Fibroblast of lung (primary cell): ENCODE results near the gene ZNF692. TPM values are rescaled to one million over a fixed set of nuclear protein-coding genes. Genes with fewer than 3 reads are reported as not detected.

Source experiments
- DNase-seq, 2 donors: peaks; one replicate each; pipeline versions ENCODE4 v3.0.0 to v3.0.0-alpha.2; 2010; ENCODE audit warnings: low read depth in 2 of 2
- H2AFZ ChIP-seq: 2 replicates; pipeline ENCODE4 v1.5.1; 2012; ENCODE audit warnings: low read length, control low read depth, inconsistent platforms
- H3K27ac ChIP-seq: 2 replicates; pipeline ENCODE4 v1.5.1; 2011; ENCODE audit warnings: low read length, control low read depth; ENCODE audit not compliant: insufficient read depth
- H3K27me3 ChIP-seq: 2 replicates; pipeline ENCODE4 v1.5.1; 2011; ENCODE audit warnings: mild to moderate bottlenecking, low read length; ENCODE audit not compliant: control insufficient read depth, insufficient read depth
- H3K36me3 ChIP-seq: 2 replicates; pipeline ENCODE4 v1.5.1; 2011; ENCODE audit warnings: low read length; ENCODE audit not compliant: control insufficient read depth, insufficient read depth
- H3K4me1 ChIP-seq: 2 replicates; pipeline ENCODE4 v1.5.1; 2011; ENCODE audit warnings: low read length; ENCODE audit not compliant: control insufficient read depth, insufficient read depth; ENCODE audit errors: extremely low read depth
- H3K4me2 ChIP-seq: 2 replicates; pipeline ENCODE4 v1.5.1; 2011; ENCODE audit warnings: low read length, control low read depth; ENCODE audit not compliant: insufficient read depth; ENCODE audit errors: extremely low read depth
- H3K4me3 ChIP-seq, 4 experiments: fragments of 200-600 bp in 1 of 4; sonication (generic) in 1 of 4; replicated peaks in 1 of 4; 2 replicates each; pipeline ENCODE4 v1.5.1; 2011 to 2016; ENCODE audit warnings: low read length in 4 of 4, low read depth in 3 of 4, mild to moderate bottlenecking in 3 of 4, control low read depth in 2 of 4, inconsistent platforms in 1 of 4, mixed read lengths in 1 of 4; ENCODE audit not compliant: insufficient read depth in 1 of 4; ENCODE audit errors: control extremely low read depth in 1 of 4
- H3K79me2 ChIP-seq: 2 replicates; pipeline ENCODE4 v1.5.1; 2012; ENCODE audit warnings: mild to moderate bottlenecking, low read length, inconsistent platforms; ENCODE audit not compliant: control insufficient read depth, insufficient read depth
- H3K9ac ChIP-seq: 2 replicates; pipeline ENCODE4 v1.5.1; 2011; ENCODE audit warnings: mild to moderate bottlenecking, low read length, control low read depth; ENCODE audit not compliant: insufficient read depth
- H3K9me3 ChIP-seq: 2 replicates; pipeline ENCODE4 v1.5.1; 2012; ENCODE audit warnings: low read depth, low read length; ENCODE audit not compliant: control insufficient read depth, insufficient read depth
- H4K20me1 ChIP-seq: 2 replicates; pipeline ENCODE4 v1.5.1; 2011; ENCODE audit warnings: low read length; ENCODE audit not compliant: control insufficient read depth, insufficient read depth; ENCODE audit errors: extremely low read depth
- EZH2 ChIP-seq: IDR thresholded peaks from 2 replicates; pipeline ENCODE4 v1.5.1; 2012; ENCODE audit warnings: low read length, control low read depth, mild to moderate bottlenecking; ENCODE audit errors: missing control alignments
- polyA plus RNA-seq, 2 donors: library from polyadenylated mRNA; depleted of rRNA in 1 of 2; stranded (reverse) in 1 of 2; unstranded in 1 of 2; fragments of >200 nt; gene quantifications; 2 replicates each; pipeline ENCODE4 v1.2.1, GENCODE V29; 2011 to 2012; ENCODE audit warnings: missing spikeins in 1 of 2
- total RNA-seq: library from RNA; depleted of rRNA; stranded (reverse); fragments of >200 nt; gene quantifications from 2 replicates; pipeline ENCODE4 v1.2.1, GENCODE V29; 2014
- TF ChIP-seq, protein P1 (sequence below), 2 donors: IDR thresholded peaks in 1 of 2; conservative IDR thresholded peaks in 1 of 2; 1 replicate in 1 of 2; 2 replicates in 1 of 2; pipeline ENCODE4 v1.5.1; 2011 to 2012; ENCODE audit warnings: low read length in 2 of 2, control low read depth in 1 of 2, inconsistent platforms in 1 of 2, low read depth in 1 of 2, mild to moderate bottlenecking in 1 of 2

Gene ZNF692
- total and polyA plus RNA-seq, 2 donors (not counting 1 experiment from before 2014, with no cell fraction given), result 7.6 to 16.2 TPM

DNA sequence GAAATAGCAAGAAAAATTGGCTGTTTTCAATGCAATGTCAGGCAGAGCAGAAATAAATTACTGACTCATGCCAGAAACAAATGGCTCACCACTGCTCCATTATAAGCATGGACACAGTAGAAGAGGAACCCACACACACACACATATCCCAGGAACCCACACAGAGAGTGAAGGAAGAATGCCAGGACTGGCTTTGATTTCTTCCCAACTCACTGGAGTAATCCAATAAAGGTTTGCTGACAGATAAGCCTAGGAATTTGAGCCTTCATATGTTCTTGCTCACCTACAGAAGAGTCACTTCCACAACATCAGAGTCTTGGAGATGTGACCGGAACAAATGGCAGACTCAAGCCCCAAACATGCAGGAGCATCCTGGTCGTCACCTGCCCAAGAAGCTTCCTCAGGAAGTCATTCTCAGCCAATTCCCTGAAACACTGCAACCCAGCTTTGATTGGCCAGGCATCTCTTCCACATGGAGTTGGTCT lies 35.3 kb downstream of the ZNF692 start:
- Histone ChIP-seq H4K20me1 (peaks cover 2% of the 10 kb centered on the region), H2AFZ (no peak overlapping the region), H3K4me1 (peaks cover 44% of the 10 kb centered on the region), H3K27ac (peak overlapping the region; percentile 98), H3K9ac (no peak overlapping the region), H3K4me3 (peak overlapping the region; percentile 14 to 91 (median 32)), H3K36me3 (peaks cover 4% of the 10 kb centered on the region), H3K9me3 (no peaks in the 10 kb centered on the region), H3K4me2 (peak overlapping the region; percentile 92), H3K27me3 (no peaks in the 10 kb centered on the region), H3K79me2 (peaks cover 62% of the 10 kb centered on the region)
- DNase-seq, result peak in 1 of 2 donors; percentile 96
- TF ChIP-seq EZH2, result no peak
- TF ChIP-seq, protein P1, sequence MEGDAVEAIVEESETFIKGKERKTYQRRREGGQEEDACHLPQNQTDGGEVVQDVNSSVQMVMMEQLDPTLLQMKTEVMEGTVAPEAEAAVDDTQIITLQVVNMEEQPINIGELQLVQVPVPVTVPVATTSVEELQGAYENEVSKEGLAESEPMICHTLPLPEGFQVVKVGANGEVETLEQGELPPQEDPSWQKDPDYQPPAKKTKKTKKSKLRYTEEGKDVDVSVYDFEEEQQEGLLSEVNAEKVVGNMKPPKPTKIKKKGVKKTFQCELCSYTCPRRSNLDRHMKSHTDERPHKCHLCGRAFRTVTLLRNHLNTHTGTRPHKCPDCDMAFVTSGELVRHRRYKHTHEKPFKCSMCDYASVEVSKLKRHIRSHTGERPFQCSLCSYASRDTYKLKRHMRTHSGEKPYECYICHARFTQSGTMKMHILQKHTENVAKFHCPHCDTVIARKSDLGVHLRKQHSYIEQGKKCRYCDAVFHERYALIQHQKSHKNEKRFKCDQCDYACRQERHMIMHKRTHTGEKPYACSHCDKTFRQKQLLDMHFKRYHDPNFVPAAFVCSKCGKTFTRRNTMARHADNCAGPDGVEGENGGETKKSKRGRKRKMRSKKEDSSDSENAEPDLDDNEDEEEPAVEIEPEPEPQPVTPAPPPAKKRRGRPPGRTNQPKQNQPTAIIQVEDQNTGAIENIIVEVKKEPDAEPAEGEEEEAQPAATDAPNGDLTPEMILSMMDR (conservative IDR thresholded peaks at IDR 0.05 in 1 of 2, IDR thresholded peaks at IDR 0.05 in 1 of 2; ENCODE audit: low read depth in 1 of 2, low read length in 2 of 2), result no peak

- H3K9me3 ChIP-seq, result no peaks in the 10 kb centered on the region
- H3K27ac ChIP-seq, result peak overlapping the region; percentile 98
- H4K20me1 ChIP-seq, result peaks cover 2% of the 10 kb centered on the region
- H3K79me2 ChIP-seq, result peaks cover 71% of the 10 kb centered on the region
- TF ChIP-seq, protein P1 (conservative IDR thresholded peaks at IDR 0.05 in 1 of 2, IDR thresholded peaks at IDR 0.05 in 1 of 2; ENCODE audit: low read depth in 1 of 2, low read length in 2 of 2), result no peak
- no peak for TF ChIP-seq EZH2
- DNase-seq, result peak in 1 of 2 donors; percentile 40
- peak overlapping the region in 3 of 4 experiments; percentile 24 to 91 (median 40) for H3K4me3 ChIP-seq
- H2AFZ ChIP-seq, result no peak overlapping the region
- H3K36me3 ChIP-seq, result peaks cover 5% of the 10 kb centered on the region
- H3K4me2 ChIP-seq, result peak overlapping the region; percentile 92
- H3K9ac ChIP-seq, result no peak overlapping the region
- peaks cover 44% of the 10 kb centered on the region for H3K4me1 ChIP-seq
- H3K27me3 ChIP-seq, result no peaks in the 10 kb centered on the region
Measured at GRCh38 chr1:248822148-248823032, 36.5 kb downstream of the ZNF692 start.

DNA sequence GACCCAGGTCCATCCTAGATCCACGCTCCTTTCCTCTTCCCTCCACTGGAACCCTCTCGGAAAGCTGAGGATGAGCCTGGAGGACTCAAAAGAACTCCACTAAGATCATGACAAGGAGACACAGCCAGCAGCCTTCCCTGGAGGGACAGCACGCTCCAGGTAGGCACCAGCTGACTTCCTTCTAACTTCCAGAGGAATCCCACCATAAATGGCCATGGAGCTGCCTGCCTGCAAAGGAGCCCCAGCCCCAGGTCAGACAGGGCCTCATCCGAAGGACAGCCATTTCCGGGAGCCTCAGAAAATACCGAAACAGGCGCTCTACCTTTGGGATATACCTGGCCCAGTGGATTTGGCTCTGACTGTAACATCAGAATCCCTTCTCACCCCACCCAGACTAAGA lies 37.2 kb downstream of the ZNF692 start:
- H3K4me3 ChIP-seq, result peak overlapping the region in 1 of 4 experiments; percentile 29
- peaks cover 78% of the 10 kb centered on the region for H3K79me2 ChIP-seq
- no peak for TF ChIP-seq EZH2
- TF ChIP-seq, protein P1 (conservative IDR thresholded peaks at IDR 0.05 in 1 of 2, IDR thresholded peaks at IDR 0.05 in 1 of 2; ENCODE audit: low read depth in 1 of 2, low read length in 2 of 2), result no peak
- H3K36me3 ChIP-seq, result peaks cover 11% of the 10 kb centered on the region
- H3K4me2 ChIP-seq, result peak overlapping the region; percentile 77
- DNase-seq, result no peak
- H4K20me1 ChIP-seq, result peaks cover 2% of the 10 kb centered on the region
- no peaks in the 10 kb centered on the region for H3K9me3 ChIP-seq
- no peaks in the 10 kb centered on the region for H3K27me3 ChIP-seq
- H2AFZ ChIP-seq, result no peak overlapping the region
- H3K4me1 ChIP-seq, result peaks cover 41% of the 10 kb centered on the region
- no peak overlapping the region for H3K9ac ChIP-seq
- peak overlapping the region; percentile 71 for H3K27ac ChIP-seq
